HUES48 (cell line): Measurements from ENCODE around the gene VWA2.

Experiments
- H3K27ac ChIP-seq: one replicate; pipeline ENCODE4 v1.7.0; 2013; ENCODE audit warnings: low read depth, low read length, inconsistent platforms
- H3K27me3 ChIP-seq: 2 replicates; pipeline ENCODE4 v1.6.1; 2013; ENCODE audit warnings: mild to moderate bottlenecking, low read length; ENCODE audit not compliant: control insufficient read depth, insufficient read depth
- H3K36me3 ChIP-seq: 2 replicates; pipeline ENCODE4 v1.6.1; 2013; ENCODE audit warnings: low read length; ENCODE audit not compliant: control insufficient read depth, insufficient read depth
- H3K4me1 ChIP-seq: 2 replicates; pipeline ENCODE4 v1.6.1; 2013; ENCODE audit warnings: mild to moderate bottlenecking, low read length; ENCODE audit not compliant: control insufficient read depth, insufficient read depth
- H3K4me3 ChIP-seq: 2 replicates; pipeline ENCODE4 v1.5.1; 2013; ENCODE audit warnings: mild to moderate bottlenecking, low read depth, low read length
- H3K9ac ChIP-seq: 2 replicates; pipeline ENCODE4 v1.6.1; 2013; ENCODE audit warnings: mild to moderate bottlenecking, low read depth, low read length, moderate library complexity
- H3K9me3 ChIP-seq: 2 replicates; pipeline ENCODE4 v1.6.1; 2013; ENCODE audit warnings: low read length; ENCODE audit not compliant: control insufficient read depth, insufficient read depth

The VWA2 gene

DNA sequence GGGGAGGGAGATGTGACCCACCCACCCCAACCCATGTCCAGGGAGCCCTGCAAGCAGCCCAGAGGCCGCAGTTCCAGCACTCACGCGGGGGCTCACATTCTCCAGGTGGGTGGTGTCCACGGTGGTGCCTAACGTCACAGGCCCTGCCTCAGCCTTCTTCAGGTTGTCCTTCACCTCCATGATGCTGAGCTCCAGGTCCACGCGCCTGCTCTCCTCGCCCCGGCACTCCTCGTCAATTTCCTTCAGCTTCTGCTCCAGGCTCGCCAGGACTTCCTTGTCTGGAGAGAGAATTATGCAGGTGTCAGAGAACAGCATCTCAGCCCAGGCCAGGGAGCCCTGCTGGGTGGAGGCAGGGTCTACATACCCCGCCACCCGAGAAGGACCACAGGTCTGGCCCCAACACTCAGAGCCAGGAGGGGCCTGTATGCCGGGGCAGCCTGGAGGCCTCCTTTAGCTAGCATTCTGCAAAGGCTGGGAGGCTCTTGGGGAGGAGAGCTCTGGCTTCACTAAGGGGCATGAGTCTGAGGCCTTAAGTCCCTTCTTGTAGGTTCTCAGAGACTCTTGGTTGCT, 58.2 kb downstream of the VWA2 start:
- H3K9me3 ChIP-seq = peaks cover 5% of the 10 kb centered on the region; the same call in 1 of the 2 replicates
- no peaks in the 10 kb centered on the region for H3K27me3 ChIP-seq
- peaks cover 4% of the 10 kb centered on the region; the same call in 1 of the 2 replicates for H3K36me3 ChIP-seq
- H3K9ac ChIP-seq = no peak overlapping the region
- H3K4me3 ChIP-seq = no peak overlapping the region
- H3K4me1 ChIP-seq = no peaks in the 10 kb centered on the region
- H3K27ac ChIP-seq = no peak overlapping the region

DNA sequence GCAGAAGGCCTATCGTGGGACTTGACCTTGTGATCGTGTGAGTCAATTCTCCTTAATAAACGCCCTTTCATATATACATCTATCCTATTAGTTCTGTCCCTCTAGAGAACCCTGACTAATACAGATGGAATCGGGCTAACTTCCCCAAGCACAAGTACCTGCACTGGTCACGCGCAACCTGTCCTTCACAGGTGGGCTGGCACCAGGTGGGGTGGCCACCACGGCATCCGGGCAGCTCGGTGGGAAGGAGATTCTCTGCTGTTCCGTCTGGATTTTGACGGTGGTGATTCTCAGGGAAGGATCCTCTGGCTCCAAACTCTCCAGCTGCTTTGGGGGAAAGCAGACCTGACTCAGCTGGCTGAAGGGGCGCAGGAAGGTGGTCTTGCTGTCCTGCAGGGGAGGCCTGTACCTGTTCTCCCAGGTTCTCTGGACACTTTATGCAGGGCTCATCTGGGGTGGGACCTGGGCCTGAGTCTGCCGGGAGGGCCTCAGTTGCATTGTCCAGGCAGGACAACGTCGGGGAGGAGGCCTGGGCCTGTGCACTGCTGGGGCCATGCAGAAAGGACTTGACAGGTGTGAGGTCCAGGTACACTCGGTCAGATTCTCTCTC, 61.1 kb downstream of the VWA2 start:
- H3K27ac ChIP-seq = no peak overlapping the region
- H3K9ac ChIP-seq = no peak overlapping the region
- H3K4me3 ChIP-seq = no peak overlapping the region
- peaks cover 4% of the 10 kb centered on the region; the same call in 1 of the 2 replicates for H3K36me3 ChIP-seq
- H3K9me3 ChIP-seq = peaks cover 5% of the 10 kb centered on the region; the same call in 1 of the 2 replicates
- no peaks in the 10 kb centered on the region for H3K27me3 ChIP-seq
- peaks cover 4% of the 10 kb centered on the region; the same call in 1 of the 2 replicates for H3K4me1 ChIP-seq

DNA sequence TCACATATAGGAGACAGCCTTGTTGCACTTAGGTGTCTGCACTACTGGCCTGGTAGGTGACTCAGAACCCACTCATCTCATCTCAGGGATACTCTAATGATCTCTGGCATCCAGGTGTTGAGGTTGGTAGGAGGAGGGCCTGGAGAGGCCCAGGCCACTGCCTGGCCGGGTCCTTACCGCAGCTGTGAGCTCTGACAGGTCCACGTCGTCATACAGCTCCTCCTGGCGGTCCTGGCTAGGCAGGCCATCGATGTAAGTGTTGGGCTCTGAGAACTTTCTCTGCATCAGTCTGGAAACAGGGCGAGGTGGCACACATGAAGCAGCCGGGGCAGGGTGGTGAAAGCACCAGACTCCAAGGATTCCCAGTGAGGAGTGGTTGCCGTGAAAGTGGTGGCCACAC, 62.1 kb downstream of the VWA2 start:
- Histone ChIP-seq H3K27ac (no peak overlapping the region), H3K27me3 (no peaks in the 10 kb centered on the region), H3K4me3 (no peak overlapping the region), H3K36me3 (peaks cover 4% of the 10 kb centered on the region; the same call in 1 of the 2 replicates), H3K4me1 (peaks cover 4% of the 10 kb centered on the region; the same call in 1 of the 2 replicates), H3K9ac (no peak overlapping the region), H3K9me3 (no peaks in the 10 kb centered on the region)

DNA sequence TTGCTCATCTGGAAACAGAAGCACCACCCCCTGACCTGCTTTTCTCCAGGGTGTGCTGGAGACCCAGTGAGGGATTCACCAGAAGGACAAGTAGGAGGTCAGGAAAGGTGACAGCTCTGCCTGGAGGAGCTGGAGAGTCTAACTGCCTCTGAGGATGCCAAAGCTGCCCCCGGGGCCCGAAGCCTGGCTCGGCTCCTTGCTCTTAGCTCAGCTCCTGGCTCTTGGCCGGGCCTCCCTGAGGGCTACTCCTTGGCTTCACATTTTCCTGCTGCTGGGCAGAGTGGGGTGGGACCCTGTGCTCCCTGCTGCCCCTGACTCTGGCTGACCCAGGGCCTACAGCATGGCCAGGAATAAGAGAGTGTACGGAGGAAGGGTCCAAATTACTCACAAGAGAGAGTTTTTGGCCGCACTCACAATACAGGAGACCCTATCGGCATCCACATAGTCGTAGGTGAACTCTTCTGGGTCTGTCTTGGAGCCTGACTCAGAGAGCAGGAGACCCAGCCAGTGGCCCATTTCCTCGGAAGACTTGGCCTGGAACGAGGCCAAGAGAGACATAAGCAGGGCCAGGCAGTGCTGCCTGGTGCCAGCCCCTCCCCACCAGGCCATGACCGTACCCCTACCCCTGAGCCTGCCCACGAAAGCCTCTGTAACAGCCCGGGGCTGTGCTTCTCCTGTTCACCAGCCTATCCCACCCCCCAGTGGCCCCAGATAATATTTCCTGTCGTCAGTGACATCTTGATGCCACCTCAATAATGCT, 63.1 kb downstream of the VWA2 start:
- Histone ChIP-seq H3K36me3 (no peaks in the 10 kb centered on the region), H3K9me3 (no peaks in the 10 kb centered on the region), H3K9ac (no peak overlapping the region), H3K27me3 (no peaks in the 10 kb centered on the region), H3K27ac (no peak overlapping the region), H3K4me1 (peaks cover 4% of the 10 kb centered on the region; the same call in 1 of the 2 replicates), H3K4me3 (no peak overlapping the region)

DNA sequence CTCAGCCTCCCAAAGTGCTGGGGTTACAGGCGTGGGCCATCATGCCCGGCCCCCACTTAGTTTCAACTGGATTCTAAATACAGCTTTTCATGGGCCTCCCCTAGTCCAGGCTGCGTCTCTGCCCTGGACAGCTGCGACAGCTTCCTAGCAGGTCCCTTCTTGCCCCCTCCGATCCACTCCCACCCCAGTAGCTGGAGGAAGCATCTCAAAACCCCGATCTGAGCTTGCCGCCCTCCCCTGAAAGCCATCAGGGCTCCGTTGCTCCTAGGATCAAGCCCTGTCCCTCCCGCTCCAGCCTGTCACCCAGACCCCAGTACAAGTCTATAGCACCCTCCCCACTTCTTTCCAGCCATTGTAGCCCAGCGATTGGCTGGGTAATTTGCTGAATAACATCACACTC, 64.5 kb downstream of the VWA2 start:
- no peaks in the 10 kb centered on the region for H3K36me3 ChIP-seq
- H3K27me3 ChIP-seq = no peaks in the 10 kb centered on the region
- H3K4me3 ChIP-seq = no peak overlapping the region
- H3K27ac ChIP-seq = no peak overlapping the region
- H3K4me1 ChIP-seq = peaks cover 4% of the 10 kb centered on the region; the same call in 1 of the 2 replicates
- H3K9me3 ChIP-seq = no peaks in the 10 kb centered on the region
- H3K9ac ChIP-seq = no peak overlapping the region

DNA sequence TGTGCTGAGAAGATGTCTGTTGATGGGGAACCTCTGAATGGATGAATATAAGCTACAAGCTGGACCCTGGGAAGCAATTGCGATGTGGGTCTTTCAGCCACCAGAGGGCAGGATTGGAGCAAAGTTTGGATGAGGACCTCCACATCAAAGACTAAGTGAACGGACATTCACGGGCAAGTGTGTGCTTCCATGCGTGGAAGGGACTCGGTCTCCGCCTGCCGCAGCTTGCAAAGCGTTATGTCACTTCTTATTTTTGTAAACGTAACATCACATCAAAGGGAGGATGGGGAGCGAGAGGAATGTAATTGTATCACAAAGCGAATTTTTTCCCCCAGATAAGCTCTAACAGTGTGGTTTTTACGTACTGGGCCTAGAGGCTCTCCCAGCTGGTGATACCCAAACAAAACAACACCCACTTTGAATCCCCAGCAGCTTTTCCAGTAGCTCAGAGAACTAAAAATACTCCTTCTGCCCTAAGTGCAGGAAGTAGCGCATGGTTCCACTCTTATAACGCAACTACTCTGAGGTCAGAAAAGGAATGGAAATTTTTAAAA, 65.0 kb downstream of the VWA2 start:
- Histone ChIP-seq H3K4me3 (peak overlapping the region; percentile 74), H3K27me3 (no peaks in the 10 kb centered on the region), H3K4me1 (peaks cover 4% of the 10 kb centered on the region; the same call in 1 of the 2 replicates), H3K27ac (no peak overlapping the region), H3K9ac (no peak overlapping the region), H3K9me3 (no peaks in the 10 kb centered on the region), H3K36me3 (no peaks in the 10 kb centered on the region)

DNA sequence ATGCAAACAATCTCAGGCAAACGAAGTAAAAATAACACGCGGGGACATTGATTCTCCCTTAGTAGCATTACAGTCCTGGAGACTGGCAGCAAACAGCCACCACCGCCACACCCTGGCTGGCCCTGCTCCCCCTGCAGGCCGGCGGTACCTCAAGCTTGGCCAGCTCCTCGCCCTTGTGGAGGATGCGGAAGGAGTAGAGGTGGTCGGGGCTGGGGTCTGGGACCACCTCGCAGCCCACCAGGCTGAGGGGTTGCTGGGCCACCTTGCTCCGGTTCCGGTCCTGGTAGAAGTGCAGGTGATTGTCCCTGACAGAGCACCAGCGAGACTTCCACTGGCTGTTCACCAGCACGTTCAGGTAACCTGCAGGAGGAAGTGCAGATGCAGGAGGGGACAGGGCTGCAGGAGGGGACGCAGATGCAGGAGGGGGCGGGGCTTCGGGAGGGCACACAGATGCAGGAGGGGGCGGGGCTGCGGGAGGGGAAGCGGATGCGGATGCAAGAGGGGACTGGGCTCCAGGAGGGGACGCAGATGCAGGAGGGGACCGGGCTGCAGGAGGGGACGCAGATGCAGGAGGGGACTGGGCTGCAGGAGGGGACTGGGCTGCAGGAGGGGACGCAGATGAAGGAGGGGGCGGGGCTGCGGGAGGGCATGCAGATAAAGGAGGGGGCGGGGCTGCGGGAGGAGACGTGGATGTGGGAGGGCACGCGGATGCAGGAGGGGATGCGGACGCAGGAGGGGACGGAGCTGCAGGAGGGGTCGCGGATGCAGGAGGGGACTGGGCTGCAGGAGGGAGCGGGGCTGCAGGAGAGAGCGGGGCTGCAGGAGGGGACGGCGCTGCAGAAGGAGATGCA, 65.7 kb downstream of the VWA2 start:
- no peak overlapping the region for H3K9ac ChIP-seq
- H3K27ac ChIP-seq = no peak overlapping the region
- no peaks in the 10 kb centered on the region for H3K27me3 ChIP-seq

DNA sequence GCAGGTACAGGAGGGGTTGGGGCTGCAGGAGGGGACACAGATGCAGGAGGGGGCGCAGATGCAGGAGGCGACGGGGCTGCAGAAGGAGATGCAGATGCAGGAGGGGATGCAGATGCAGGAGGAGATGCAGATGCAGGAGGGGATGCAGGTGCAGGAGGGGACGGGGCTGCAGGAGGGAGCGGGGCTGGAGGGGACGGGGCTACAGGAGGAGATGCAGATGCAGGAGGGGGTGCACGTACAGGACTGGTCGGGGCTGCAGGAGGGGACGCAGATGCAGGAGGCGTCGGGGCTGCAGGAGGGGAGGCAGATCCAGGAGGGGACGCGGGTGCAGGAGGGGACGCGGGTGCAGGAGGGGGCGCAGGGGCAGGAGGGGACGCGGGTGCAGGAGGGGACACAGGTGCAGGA, 66.5 kb downstream of the VWA2 start:
- Histone ChIP-seq H3K4me3 (peak overlapping the region; percentile 74; the same call in 1 of the 2 replicates), H3K36me3 (no peaks in the 10 kb centered on the region), H3K9me3 (no peaks in the 10 kb centered on the region), H3K27ac (no peak overlapping the region), H3K27me3 (no peaks in the 10 kb centered on the region), H3K9ac (no peak overlapping the region), H3K4me1 (peaks cover 4% of the 10 kb centered on the region; the same call in 1 of the 2 replicates)

More for the DNA sequence above, 65.7 kb downstream of the VWA2 start:
- Histone ChIP-seq H3K36me3 (no peaks in the 10 kb centered on the region), H3K4me3 (peak overlapping the region; percentile 74), H3K9me3 (no peaks in the 10 kb centered on the region), H3K4me1 (peaks cover 4% of the 10 kb centered on the region; the same call in 1 of the 2 replicates)

DNA sequence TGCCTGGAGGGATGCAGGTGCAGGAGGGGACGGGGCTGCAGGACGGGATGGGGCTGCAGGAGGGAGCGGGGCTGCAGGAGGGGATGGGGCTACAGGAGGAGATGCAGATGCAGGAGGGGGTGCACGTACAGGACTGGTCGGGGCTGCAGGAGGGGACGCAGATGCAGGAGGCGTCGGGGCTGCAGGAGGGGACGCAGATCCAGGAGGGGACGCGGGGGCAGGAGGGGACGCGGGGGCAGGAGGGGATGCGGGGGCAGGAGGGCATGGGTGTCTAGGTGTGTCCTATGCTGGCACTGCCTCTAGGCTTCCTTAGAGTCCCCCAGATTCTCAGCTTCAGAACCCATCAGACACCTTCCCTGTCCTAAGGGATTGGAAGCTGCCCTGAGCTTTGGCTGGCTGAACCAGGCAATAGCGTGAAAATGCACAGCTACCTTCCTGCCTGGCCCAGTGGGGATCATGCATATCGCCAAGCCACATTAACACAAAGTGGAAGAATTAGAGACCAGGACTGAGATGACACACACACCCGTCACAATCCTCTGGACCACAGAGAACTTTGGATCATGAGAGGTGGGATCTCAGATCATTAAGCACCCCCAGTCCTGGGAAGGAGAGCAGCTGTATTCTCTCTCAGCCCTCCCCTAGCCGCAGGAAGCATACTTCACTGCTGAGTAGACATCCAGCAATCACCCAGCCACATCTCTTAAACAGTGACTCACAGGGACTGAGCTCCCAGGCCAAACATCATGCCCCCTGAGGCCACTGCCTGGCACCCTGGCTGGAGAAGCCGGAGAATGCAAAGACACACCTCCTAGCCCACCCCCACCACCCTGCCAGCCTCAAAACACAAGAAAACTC, 67.3 kb downstream of the VWA2 start:
- peaks cover 4% of the 10 kb centered on the region; the same call in 1 of the 2 replicates for H3K4me1 ChIP-seq
- peak overlapping the region; percentile 54 for H3K27ac ChIP-seq
- no peaks in the 10 kb centered on the region for H3K27me3 ChIP-seq
- H3K9ac ChIP-seq = no peak overlapping the region
- H3K4me3 ChIP-seq = no peak overlapping the region
- no peaks in the 10 kb centered on the region for H3K9me3 ChIP-seq
- no peaks in the 10 kb centered on the region for H3K36me3 ChIP-seq
